ENCODE data around the gene ZBBX. TPM values are rescaled to one million over a fixed set of nuclear protein-coding genes. Genes with fewer than 3 reads are reported as not detected.

ZBBX gene
- total and polyA plus RNA-seq, 10 of the 15 experiments (the other 5 are each of a cell fraction or from before 2014, with no cell fraction given) = 0.01 to 0.34 (median 0.17) TPM; not detected in 6

DNA sequence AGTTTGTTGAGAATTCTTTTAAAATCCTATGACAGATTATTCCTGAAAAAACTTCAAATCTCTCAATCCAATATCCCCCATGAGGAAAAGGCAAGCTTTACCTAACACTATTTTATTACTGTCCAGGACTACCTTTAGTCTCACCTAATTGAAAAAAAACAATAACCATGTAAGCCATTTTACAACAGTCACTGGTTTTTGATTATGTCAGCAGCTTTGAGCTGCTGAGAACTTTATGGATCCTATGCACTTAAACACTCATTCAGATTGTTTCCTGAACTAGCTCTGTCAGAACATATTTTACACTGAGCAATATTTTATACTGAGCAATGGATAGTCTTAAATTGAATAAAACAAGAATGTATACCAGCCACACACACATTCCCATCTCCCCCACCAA is 79.9 kb downstream of the ZBBX start (continued):
- TF ChIP-seq, protein P1, sequence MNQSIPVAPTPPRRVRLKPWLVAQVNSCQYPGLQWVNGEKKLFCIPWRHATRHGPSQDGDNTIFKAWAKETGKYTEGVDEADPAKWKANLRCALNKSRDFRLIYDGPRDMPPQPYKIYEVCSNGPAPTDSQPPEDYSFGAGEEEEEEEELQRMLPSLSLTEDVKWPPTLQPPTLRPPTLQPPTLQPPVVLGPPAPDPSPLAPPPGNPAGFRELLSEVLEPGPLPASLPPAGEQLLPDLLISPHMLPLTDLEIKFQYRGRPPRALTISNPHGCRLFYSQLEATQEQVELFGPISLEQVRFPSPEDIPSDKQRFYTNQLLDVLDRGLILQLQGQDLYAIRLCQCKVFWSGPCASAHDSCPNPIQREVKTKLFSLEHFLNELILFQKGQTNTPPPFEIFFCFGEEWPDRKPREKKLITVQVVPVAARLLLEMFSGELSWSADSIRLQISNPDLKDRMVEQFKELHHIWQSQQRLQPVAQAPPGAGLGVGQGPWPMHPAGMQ (IDR thresholded peaks at IDR 0.05; ENCODE audit: borderline replicate concordance) = no peak
- TF ChIP-seq TCF7 (IDR thresholded peaks at IDR 0.05; ENCODE audit: borderline replicate concordance) (no peak), BCL3 (IDR thresholded peaks at IDR 0.05; ENCODE audit: borderline replicate concordance, insufficient read depth, low read depth, low read length, poor library complexity, severe bottlenecking) (no peak)

DNA sequence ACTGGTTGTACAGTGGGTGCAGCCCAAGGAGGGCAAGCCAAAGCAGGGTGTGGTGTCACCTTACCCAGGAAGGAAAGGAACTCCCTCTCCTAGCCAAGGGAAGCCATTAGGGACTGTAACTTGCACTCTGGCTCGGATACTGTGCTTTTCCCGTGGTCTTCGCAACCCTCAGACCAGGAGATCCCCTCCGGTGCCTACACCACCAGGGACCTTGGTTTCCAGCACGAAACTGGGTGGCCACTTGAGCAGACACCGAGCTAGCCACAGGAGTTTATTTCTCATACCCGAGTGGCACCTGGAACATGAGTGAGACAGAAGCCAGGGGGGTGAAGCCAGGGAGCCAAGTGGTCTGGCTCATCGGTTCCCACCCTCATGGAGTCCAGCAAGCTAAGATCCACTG is 90.7 kb downstream of the ZBBX start:
- no peak overlapping the region for H3K4me2 ChIP-seq (ENCODE audit: control insufficient read depth, insufficient read depth)
- no peaks in the 10 kb centered on the region for H3K27me3 ChIP-seq (replicated peaks in 1 of 2; ENCODE audit: control insufficient read depth in 2 of 2, insufficient read depth in 2 of 2, low read length in 1 of 2)
- H3K9me3 ChIP-seq (replicated peaks; ENCODE audit: control insufficient read depth, insufficient read depth, low read length) = no peaks in the 10 kb centered on the region
- BruUV-seq (replicated peaks) = no TSS peak
- ATAC-seq (no peak), FAIRE-seq (no peak), DNase-seq (ENCODE audit: low read depth, low spot score) (no peak)
- SMC1A ChIA-PET (ENCODE audit: uncharacterized antibody, unreplicated experiment) = no interaction called here
- no peak overlapping the region for H3K27ac ChIP-seq (ENCODE audit: control insufficient read depth, insufficient read depth)
- no peaks in the 10 kb centered on the region for H4K20me1 ChIP-seq (ENCODE audit: control insufficient read depth, insufficient read depth)
- intact Hi-C loops (cut with micrococcal nuclease; ENCODE audit: unreplicated experiment) (no loop called here), in situ Hi-C loops (cut with MboI) (no loop called here)
- no peak for TF ChIP-seq POU2F2 (IDR thresholded peaks at IDR 0.05; ENCODE audit: borderline replicate concordance, low read depth, low read length)
- no peak for TF ChIP-seq WRNIP1 (IDR thresholded peaks at IDR 0.05; ENCODE audit: borderline replicate concordance, low read depth, low read length)
- TF ChIP-seq BRCA1 (IDR thresholded peaks at IDR 0.05; ENCODE audit: low read depth, low read length) = no peak
- no peak for TF ChIP-seq NR2F1 (conservative IDR thresholded peaks at IDR 0.05)
- no peak for TF ChIP-seq SMAD1 (IDR thresholded peaks at IDR 0.05; ENCODE audit: low read depth, partially characterized antibody)
- TF ChIP-seq NKRF (conservative IDR thresholded peaks at IDR 0.05) = no peak
- TF ChIP-seq ELK1 (IDR thresholded peaks at IDR 0.05; ENCODE audit: low read depth, low read length) = no peak
- TF ChIP-seq KDM1A (IDR thresholded peaks at IDR 0.05; ENCODE audit: borderline replicate concordance) = no peak
- TF ChIP-seq LARP7 (IDR thresholded peaks at IDR 0.05) = no peak
- no peak for TF ChIP-seq NBN (IDR thresholded peaks at IDR 0.05)
- TF ChIP-seq DPF2 (IDR thresholded peaks at IDR 0.05) = no peak
- TF ChIP-seq TCF12 (IDR thresholded peaks at IDR 0.05; ENCODE audit: low read depth, low read length) = no peak
- TF ChIP-seq SPI1 (IDR thresholded peaks at IDR 0.05; ENCODE audit: borderline replicate concordance, insufficient read depth, low read depth, low read length) = no peak
- TF ChIP-seq ZNF274 (IDR thresholded peaks at IDR 0.05; ENCODE audit: insufficient read depth, insufficient read length) = no peak
- no peak for TF ChIP-seq ZZZ3 (IDR thresholded peaks at IDR 0.05; ENCODE audit: control insufficient read depth, insufficient read length, low read depth)
- H2AFZ ChIP-seq (ENCODE audit: control insufficient read depth, low read depth, low read length) = no peak overlapping the region
- 14% methylated on average over 8 of the region's 8 CpGs for WGBS (ENCODE audit: insufficient coverage, insufficient replicate concordance, low lambda C conversion rate, missing lambda C conversion rate)
- no peak overlapping the region for H3K4me3 ChIP-seq
- H3K9ac ChIP-seq (ENCODE audit: control insufficient read depth, insufficient read depth, low read length) = no peak overlapping the region
- POLR2A ChIA-PET = no interaction called here
- H3K79me2 ChIP-seq (ENCODE audit: control insufficient read depth, insufficient read depth, low read length) = no peaks in the 10 kb centered on the region
- no peaks in the 10 kb centered on the region for H3K4me1 ChIP-seq (ENCODE audit: control insufficient read depth, insufficient read depth, low read length)
- RAD21 ChIA-PET (ENCODE audit: unreplicated experiment) = no interaction called here
- no peaks in the 10 kb centered on the region for H3K36me3 ChIP-seq (ENCODE audit: control insufficient read depth in 2 of 2, insufficient read depth in 2 of 2, low read length in 1 of 2)
- CTCF ChIA-PET = interaction anchor here (1.1 kb wide), 1 partner anchor 91 kb away, joined by 3 read pairs; the partner anchor contains the start of gene ZBBX
